ENCODE results near the gene ROR1.
A peak's percentile ranks its signal among the peaks of the same experiment; 100 is the strongest.

ROR1 gene

DNA sequence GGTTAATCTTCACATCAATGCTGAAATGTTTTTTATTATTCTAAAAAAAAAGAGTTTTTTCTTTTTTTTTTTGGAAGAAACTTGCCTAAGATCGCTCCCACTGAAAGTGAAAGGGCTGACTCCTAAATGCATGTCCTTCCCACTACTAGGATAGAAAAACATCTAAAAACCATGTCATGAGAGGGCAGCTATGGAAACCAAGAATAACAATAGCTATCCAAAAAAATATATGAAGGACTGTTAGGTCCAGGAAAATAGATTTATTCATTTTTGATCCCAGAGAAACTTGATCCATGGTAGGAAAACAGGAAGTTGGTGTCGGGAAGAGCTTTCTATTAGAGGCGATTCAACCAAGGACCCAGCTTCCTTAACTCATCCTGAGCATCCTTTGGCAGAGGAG lies 23.1 kb upstream of the ROR1 start:
- H3K27ac Mint-ChIP-seq = peak overlapping the region in 1 of 3 experiments; percentile 29
- no peaks in the 10 kb centered on the region for H3K27me3 Mint-ChIP-seq (ENCODE audit: low read depth)
- TF ChIP-seq, protein P1, sequence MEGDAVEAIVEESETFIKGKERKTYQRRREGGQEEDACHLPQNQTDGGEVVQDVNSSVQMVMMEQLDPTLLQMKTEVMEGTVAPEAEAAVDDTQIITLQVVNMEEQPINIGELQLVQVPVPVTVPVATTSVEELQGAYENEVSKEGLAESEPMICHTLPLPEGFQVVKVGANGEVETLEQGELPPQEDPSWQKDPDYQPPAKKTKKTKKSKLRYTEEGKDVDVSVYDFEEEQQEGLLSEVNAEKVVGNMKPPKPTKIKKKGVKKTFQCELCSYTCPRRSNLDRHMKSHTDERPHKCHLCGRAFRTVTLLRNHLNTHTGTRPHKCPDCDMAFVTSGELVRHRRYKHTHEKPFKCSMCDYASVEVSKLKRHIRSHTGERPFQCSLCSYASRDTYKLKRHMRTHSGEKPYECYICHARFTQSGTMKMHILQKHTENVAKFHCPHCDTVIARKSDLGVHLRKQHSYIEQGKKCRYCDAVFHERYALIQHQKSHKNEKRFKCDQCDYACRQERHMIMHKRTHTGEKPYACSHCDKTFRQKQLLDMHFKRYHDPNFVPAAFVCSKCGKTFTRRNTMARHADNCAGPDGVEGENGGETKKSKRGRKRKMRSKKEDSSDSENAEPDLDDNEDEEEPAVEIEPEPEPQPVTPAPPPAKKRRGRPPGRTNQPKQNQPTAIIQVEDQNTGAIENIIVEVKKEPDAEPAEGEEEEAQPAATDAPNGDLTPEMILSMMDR (IDR thresholded peaks at IDR 0.05; ENCODE audit: unreplicated experiment in 3 of 3) = no peak
- H3K4me3 Mint-ChIP-seq = no peak overlapping the region
- H3K9me3 Mint-ChIP-seq = no peaks in the 10 kb centered on the region
- H3K36me3 Mint-ChIP-seq (ENCODE audit: low read depth) = no peaks in the 10 kb centered on the region
- H3K4me1 Mint-ChIP-seq = peaks cover 30% of the 10 kb centered on the region

DNA sequence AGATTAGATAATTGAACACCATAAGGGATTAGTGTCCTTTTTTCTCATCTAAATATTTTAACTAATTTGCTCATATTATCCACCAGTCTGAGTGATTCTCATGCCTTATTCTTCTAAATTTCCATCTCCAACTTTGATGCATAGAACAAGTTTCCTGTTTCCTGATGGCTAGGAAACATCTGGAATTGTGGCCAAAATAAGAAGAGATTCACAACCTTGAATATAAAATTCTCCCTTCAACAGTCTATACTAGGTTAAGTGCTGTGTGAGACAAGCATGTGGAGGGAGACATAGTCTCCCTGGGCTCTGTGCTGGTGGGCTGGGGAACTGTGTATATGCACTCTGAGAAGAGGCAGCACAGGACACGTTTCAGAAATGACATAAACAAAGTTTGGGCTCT lies 21.6 kb upstream of the ROR1 start:
- H3K27ac Mint-ChIP-seq = peak overlapping the region in 2 of 3 experiments; percentile 2
- H3K36me3 Mint-ChIP-seq (ENCODE audit: low read depth) = no peaks in the 10 kb centered on the region
- TF ChIP-seq, protein P1 (IDR thresholded peaks at IDR 0.05; ENCODE audit: unreplicated experiment in 3 of 3) = no peak
- H3K4me3 Mint-ChIP-seq = no peak overlapping the region
- H3K4me1 Mint-ChIP-seq = peaks cover 25% of the 10 kb centered on the region
- H3K9me3 Mint-ChIP-seq = no peaks in the 10 kb centered on the region
- H3K27me3 Mint-ChIP-seq (ENCODE audit: low read depth) = no peaks in the 10 kb centered on the region

DNA sequence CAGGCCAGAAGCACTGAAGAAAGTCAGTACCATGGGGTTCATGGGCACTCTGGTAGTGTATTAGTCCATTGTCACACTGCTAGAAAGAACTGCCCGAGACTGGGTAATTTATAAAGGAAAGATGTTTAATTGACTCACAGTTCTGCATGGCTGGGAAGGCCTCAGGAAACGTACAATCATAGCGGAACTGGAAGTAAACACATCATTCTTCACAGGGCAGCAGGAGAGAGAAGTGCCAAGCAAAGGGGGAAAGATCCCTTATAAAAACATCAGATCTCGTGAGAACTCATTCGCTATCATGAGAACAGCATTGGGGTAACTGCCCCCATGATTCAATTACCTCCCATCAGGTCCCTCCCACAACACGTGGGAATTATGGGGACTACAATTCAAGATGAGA lies 20.2 kb upstream of the ROR1 start:
- TF ChIP-seq, protein P1 (IDR thresholded peaks at IDR 0.05; ENCODE audit: unreplicated experiment in 3 of 3) = no peak
- Mint-ChIP-seq H3K27ac (peak overlapping the region in 1 of 3 experiments; percentile 11), H3K9me3 (no peaks in the 10 kb centered on the region), H3K27me3 (ENCODE audit: low read depth) (no peaks in the 10 kb centered on the region), H3K4me3 (no peak overlapping the region), H3K36me3 (ENCODE audit: low read depth) (no peaks in the 10 kb centered on the region), H3K4me1 (peaks cover 20% of the 10 kb centered on the region)

DNA sequence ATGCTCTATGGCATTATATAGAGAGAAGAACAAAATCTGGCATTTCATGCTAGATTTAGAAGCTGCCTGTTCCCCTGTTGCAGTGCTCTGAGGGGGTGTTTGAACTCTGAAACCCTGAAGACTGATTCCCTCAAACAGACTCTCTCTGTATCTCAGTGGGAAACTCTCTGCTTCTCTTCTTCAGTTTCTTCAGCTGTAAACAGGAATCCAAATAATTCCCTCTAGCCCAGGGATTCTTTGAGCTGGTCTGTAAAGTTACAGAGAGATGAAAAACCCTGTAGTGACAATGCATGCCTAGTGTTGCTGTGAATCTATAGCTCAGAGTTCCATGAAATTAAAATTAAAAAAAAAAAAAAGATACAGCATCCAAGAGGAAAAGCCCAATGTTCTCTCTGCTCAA lies 17.0 kb upstream of the ROR1 start:
- H3K9me3 Mint-ChIP-seq = no peaks in the 10 kb centered on the region
- no peak overlapping the region for H3K4me3 Mint-ChIP-seq
- peak overlapping the region; percentile 20 to 42 (median 24) for H3K27ac Mint-ChIP-seq
- no peaks in the 10 kb centered on the region for H3K36me3 Mint-ChIP-seq (ENCODE audit: low read depth)
- peaks cover 17% of the 10 kb centered on the region for H3K4me1 Mint-ChIP-seq
- TF ChIP-seq, protein P1 (IDR thresholded peaks at IDR 0.05; ENCODE audit: unreplicated experiment in 3 of 3) = no peak
- H3K27me3 Mint-ChIP-seq (ENCODE audit: low read depth) = no peaks in the 10 kb centered on the region

DNA sequence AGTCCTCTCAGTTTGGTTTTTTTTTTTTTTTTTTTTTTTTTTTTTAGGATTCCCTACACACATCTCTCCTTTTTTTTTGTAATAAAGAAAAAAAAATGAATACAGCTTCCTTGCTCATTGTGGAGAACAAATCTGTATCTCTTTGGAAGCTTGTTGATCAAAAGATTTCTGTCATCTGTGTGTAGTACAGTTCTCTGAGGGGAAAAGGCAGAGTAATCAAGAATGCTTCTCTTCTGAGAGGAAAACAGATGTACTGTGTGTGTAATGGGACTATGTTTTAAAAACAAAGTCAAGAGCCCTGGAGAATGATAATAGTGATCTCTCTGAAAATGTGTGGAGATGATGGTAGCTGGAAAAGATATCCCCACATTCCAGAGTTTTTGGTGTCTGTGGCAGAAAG lies 16.5 kb upstream of the ROR1 start:
- Mint-ChIP-seq H3K36me3 (ENCODE audit: low read depth) (no peaks in the 10 kb centered on the region), H3K27me3 (ENCODE audit: low read depth) (no peaks in the 10 kb centered on the region), H3K27ac (peak overlapping the region in 1 of 3 experiments; percentile 22), H3K4me3 (no peak overlapping the region), H3K4me1 (peaks cover 17% of the 10 kb centered on the region), H3K9me3 (no peaks in the 10 kb centered on the region)
- TF ChIP-seq, protein P1 (IDR thresholded peaks at IDR 0.05; ENCODE audit: unreplicated experiment in 3 of 3) = no peak

DNA sequence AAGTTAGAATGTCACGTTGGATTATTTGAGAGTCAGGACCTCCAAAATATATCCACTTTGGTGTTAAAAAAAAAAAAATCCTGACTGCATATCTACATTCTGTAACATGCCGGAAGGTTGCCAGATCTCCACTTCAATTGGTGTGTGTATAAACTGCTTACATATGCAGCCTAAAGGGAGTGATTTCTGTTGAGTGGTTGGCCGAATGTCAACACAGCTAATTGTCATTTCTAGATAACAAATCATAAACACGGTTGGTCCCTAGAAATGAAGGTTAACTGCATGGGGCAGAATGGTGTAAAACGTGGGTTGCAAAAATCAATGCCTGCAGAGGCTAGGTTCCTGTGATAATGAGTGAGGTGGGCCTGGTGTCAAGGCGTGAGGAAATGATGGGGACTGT lies 15.0 kb upstream of the ROR1 start:
- Mint-ChIP-seq H3K4me3 (no peak overlapping the region), H3K27me3 (ENCODE audit: low read depth) (no peaks in the 10 kb centered on the region), H3K9me3 (peaks cover 6% of the 10 kb centered on the region), H3K27ac (no peak overlapping the region), H3K4me1 (peaks cover 17% of the 10 kb centered on the region), H3K36me3 (ENCODE audit: low read depth) (no peaks in the 10 kb centered on the region)
- TF ChIP-seq, protein P1 (IDR thresholded peaks at IDR 0.05; ENCODE audit: unreplicated experiment in 3 of 3) = no peak
